AG09309 (cell line): Measurements from ENCODE around the gene TMEM237.
"Not testable (repeated sequence)": the region's sequence is repeated elsewhere in the genome, so short reads cannot be mapped to it uniquely, and the experiment has no call there.

Source experiments
- DNase-seq: peaks from one replicate; pipeline ENCODE4 v3.0.0-alpha.2; 2010; ENCODE audit warnings: low read depth
- H3K4me3 ChIP-seq: 2 replicates; pipeline ENCODE4 v1.5.1; 2011; ENCODE audit warnings: mild to moderate bottlenecking, low read depth, low read length, moderate library complexity; ENCODE audit not compliant: control insufficient read depth
- TF ChIP-seq, protein P1 (sequence below): IDR thresholded peaks from 2 replicates; pipeline ENCODE4 v1.5.1; 2011; ENCODE audit warnings: mild to moderate bottlenecking, low read depth, low read length, inconsistent platforms; ENCODE audit not compliant: insufficient read depth, control insufficient read depth; ENCODE audit errors: missing control alignments

Gene TMEM237

DNA sequence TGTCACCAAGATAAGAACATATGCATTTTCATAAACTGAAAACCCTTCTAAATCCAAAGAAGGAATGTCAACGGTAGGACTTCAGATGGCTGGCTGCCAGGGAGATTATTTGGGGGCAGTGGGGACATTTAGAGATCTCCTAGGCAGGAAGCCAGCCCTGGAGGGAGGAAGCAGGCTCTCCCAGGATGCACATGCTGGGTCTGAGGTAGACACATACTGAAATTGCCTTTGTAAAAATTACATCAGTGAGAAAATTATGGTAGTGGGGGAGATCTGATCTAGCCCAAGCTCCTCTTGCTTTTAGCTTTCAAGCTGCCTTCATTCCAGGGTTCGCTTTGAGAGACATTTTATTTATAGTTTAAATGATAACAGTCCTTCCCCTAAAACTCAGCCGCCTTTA, 31.0 kb upstream of the TMEM237 start:
- no peak overlapping the region for H3K4me3 ChIP-seq
- no peak for DNase-seq
- TF ChIP-seq, protein P1, sequence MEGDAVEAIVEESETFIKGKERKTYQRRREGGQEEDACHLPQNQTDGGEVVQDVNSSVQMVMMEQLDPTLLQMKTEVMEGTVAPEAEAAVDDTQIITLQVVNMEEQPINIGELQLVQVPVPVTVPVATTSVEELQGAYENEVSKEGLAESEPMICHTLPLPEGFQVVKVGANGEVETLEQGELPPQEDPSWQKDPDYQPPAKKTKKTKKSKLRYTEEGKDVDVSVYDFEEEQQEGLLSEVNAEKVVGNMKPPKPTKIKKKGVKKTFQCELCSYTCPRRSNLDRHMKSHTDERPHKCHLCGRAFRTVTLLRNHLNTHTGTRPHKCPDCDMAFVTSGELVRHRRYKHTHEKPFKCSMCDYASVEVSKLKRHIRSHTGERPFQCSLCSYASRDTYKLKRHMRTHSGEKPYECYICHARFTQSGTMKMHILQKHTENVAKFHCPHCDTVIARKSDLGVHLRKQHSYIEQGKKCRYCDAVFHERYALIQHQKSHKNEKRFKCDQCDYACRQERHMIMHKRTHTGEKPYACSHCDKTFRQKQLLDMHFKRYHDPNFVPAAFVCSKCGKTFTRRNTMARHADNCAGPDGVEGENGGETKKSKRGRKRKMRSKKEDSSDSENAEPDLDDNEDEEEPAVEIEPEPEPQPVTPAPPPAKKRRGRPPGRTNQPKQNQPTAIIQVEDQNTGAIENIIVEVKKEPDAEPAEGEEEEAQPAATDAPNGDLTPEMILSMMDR: no peak

DNA sequence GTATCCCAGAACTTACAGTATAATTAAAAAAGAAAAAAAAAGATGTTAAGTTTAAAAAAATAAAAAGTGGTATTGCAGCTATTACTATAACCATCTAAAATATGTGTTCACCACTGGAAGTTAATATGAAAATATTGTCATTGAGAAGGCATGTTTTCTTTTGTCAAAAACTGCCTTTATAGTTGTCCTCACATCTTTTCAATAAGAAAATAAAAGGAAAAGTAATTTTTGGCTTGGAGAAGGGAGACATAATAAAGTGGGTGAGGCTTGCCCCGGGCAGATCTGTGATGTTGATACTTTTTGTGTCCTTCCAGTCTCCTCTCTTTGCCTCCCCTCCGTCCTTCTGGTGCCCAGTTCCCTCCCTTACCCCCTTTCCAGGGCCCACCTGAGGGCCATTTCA, 30.2 kb upstream of the TMEM237 start:
- TF ChIP-seq, protein P1: no peak
- H3K4me3 ChIP-seq: no peak overlapping the region
- no peak for DNase-seq

DNA sequence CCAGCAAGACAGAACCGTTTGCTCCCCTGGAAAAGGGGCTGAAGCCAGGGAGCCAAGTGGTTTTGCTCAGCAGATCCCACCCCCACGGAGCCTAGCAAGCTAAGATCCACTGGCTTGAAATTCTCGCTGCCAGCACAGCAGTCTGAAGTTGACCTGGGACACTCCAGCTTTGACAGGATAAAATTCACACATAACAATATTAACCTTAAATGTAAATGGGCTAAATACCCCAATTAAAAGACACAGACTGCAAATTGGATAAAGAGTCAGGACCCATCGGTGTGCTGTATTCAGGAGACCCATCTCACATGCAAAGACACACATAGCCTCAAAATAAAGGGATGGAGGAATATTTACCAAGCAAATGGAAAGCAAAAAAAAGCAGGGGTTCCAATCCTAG, 27.9 kb upstream of the TMEM237 start:
- H3K4me3 ChIP-seq, DNase-seq: not testable (repeated sequence)

DNA sequence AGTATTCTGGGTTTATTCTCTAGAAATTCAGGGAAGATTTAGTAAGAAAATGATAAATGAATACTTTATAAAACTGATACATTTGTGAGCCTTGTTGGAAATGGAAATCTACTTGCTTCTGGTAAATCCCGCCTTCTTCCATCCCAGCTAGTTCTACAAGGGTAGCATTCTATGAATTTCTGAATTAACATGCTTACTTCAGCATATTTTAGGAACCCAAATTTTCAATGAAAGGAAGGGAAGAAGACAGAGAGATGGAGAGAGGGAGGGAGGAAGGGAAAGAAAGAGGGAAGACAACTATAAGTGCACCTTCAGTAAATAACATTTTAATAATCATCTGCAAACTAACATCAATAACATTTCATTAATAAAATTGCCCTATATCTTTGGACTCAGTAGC, 26.6 kb upstream of the TMEM237 start:
- TF ChIP-seq, protein P1: no peak
- H3K4me3 ChIP-seq: no peak overlapping the region
- DNase-seq: no peak

DNA sequence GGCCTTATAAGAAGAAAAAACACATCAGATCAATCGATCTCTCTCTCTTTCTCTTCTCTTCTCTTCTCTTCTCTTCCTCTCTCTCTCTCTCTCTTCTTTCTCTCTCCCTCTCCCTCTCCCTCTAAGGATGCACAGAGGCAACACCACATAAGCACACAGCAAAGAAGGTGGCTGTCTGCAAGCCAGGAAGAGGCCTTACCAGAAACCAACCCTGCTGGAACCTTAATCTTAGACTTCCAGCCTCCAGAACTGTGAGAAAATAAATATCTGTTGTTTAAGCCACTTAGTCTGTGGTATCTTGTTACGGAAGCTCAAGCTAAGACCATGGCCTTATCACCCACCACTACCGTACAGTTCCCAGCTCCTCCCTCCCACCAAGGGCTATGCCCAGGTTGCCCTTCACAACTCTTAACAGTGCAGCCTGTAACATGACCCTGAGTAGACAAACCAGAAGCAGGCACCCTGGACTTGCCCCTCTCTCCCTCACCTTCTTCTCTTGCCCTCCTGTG, 25.2 kb upstream of the TMEM237 start:
- DNase-seq: no peak
- TF ChIP-seq, protein P1: no peak

DNA sequence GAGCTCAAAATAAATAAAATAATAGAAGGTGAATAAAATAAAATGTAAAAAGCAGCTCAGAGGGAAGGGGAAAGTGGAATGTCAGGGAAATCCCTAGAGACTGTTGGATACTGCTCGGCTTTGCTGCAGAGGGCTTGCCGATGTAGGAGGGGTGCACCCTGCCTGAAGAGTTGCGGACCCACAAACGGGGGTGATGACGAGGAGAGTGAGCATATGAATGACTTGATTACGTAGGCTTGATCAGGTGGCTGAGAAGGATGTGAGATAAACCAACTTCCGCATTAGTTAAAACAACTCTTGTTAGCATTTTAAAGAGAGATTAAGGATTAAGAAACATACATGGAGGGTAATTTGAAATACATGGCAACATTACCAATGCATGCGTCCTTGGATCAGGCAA, 21.0 kb upstream of the TMEM237 start:
- TF ChIP-seq, protein P1: no peak
- DNase-seq: no peak
- H3K4me3 ChIP-seq: no peak overlapping the region

More for the DNA sequence above, 25.2 kb upstream of the TMEM237 start:
- no peak overlapping the region for H3K4me3 ChIP-seq

DNA sequence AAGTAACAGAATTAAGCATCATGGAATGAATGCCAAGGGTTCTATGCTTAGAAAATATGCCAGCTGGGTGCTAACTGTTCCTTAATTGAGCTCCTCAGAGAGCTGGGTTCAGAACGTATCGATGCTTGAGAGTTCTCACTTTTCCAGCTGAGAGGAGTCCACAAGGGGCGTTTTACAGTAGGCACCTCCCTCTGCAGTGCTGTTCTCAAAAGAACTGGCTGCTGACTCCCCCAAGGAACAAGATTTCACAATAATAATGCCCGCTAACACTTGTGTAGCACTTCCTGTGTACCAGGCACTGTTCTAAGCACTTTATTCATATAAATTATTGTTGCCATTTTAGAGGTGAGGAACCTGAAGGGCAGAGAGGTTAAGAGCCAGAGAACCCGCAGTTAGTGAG, 18.1 kb upstream of the TMEM237 start:
- TF ChIP-seq, protein P1: no peak
- no peak for DNase-seq
- H3K4me3 ChIP-seq: no peak overlapping the region
